HepG2 (cell line): ENCODE data around the gene SRP72. TPM values are rescaled to one million over a fixed set of nuclear protein-coding genes. Genes with fewer than 3 reads are reported as not detected.

Experiments
- ATAC-seq: fragments of 200-7000 bp; cut with Tn5 transposase; 3 replicates; pipeline ENCODE4 v1.9.1; 2020; ENCODE audit warnings: mild to moderate bottlenecking, moderate library complexity
- BruUV-seq: library from RNA; stranded (reverse); fragments of 400-500 nt; replicated peaks from 2 replicates; lab custom pipeline; 2021; lab: Mats Ljungman, UMichigan
- CTCF ChIA-PET: fragments of 300-600 bp; formaldehyde crosslinking; extraction: SDS; loops from one replicate; lab custom pipeline; 2021; ENCODE audit warnings: low total read pairs, inconsistent platforms, low intra/inter-chr PET ratio; lab: Yijun Ruan, JAX
- POLR2A ChIA-PET: fragments of 350-600 bp; sonication (Branson Sonifier 250); formaldehyde crosslinking; loops from one replicate; lab custom pipeline; 2020; ENCODE audit warnings: antibody characterized with exemption, inconsistent platforms; lab: Yijun Ruan, JAX
- DNase-seq: peaks from one replicate; pipeline ENCODE4 v3.0.0-alpha.2; 2015; ENCODE audit warnings: low spot score
- FAIRE-seq: peaks from 3 replicates; lab custom pipeline; 2011; peaks lifted over from hg19 to GRCh38; lab: Jason Lieb, UNC
- H2AFZ ChIP-seq: one replicate; pipeline ENCODE4 v1.6.1; 2011; ENCODE audit warnings: low read length, inconsistent platforms
- H3K27ac ChIP-seq: fragments of 300-600 bp; 3 replicates; pipeline ENCODE4 v1.8.0; 2011; ENCODE audit warnings: mixed run types, mild to moderate bottlenecking, mixed read lengths, low read length, inconsistent platforms; ENCODE audit not compliant: insufficient read depth; ENCODE audit errors: extremely low read length
- H3K27me3 ChIP-seq, 2 experiments: fragments of 200-600 bp in 1 of 2; 2 replicates in 1 of 2; 3 replicates in 1 of 2; pipeline versions ENCODE4 v1.6.0 to v1.8.0; 2011; ENCODE audit warnings: low read length in 2 of 2, mild to moderate bottlenecking in 2 of 2, moderate library complexity in 2 of 2, inconsistent platforms in 1 of 2; ENCODE audit not compliant: insufficient read depth in 2 of 2, control insufficient read depth in 1 of 2
- H3K36me3 ChIP-seq, 2 experiments: fragments of 200-600 bp in 1 of 2; replicated peaks in 1 of 2; 2 replicates in 1 of 2; 3 replicates in 1 of 2; pipeline versions ENCODE4 v1.5.1 to v1.8.0; 2011; ENCODE audit warnings: low read length in 2 of 2, inconsistent platforms in 1 of 2; ENCODE audit not compliant: insufficient read depth in 2 of 2, control insufficient read depth in 1 of 2
- H3K4me1 ChIP-seq: 2 replicates; pipeline ENCODE4 v1.5.1; 2012; ENCODE audit warnings: low read length, inconsistent platforms; ENCODE audit not compliant: insufficient read depth
- H3K4me2 ChIP-seq: 2 replicates; pipeline ENCODE4 v1.6.0; 2011; ENCODE audit warnings: low read depth, low read length, inconsistent platforms
- H3K4me3 ChIP-seq, 3 experiments: fragments of 200-600 bp in 1 of 3; sonication (generic), shearing (Covaris generic) in 1 of 3; replicated peaks in 1 of 3; 2 replicates each; pipeline ENCODE4 v1.5.1; 2011 to 2016; ENCODE audit warnings: low read length in 3 of 3, inconsistent platforms in 2 of 3, low read depth in 2 of 3, mild to moderate bottlenecking in 2 of 3, control low read depth in 1 of 3, mixed read lengths in 1 of 3; ENCODE audit not compliant: insufficient read depth in 1 of 3
- H3K79me2 ChIP-seq: one replicate; pipeline ENCODE4 v1.6.1; 2011; ENCODE audit warnings: low read length, inconsistent platforms; ENCODE audit not compliant: insufficient read depth
- H3K9ac ChIP-seq: 2 replicates; pipeline ENCODE4 v1.6.0; 2011; ENCODE audit warnings: mild to moderate bottlenecking, low read depth, low read length, inconsistent platforms; ENCODE audit not compliant: insufficient read depth
- H3K9me3 ChIP-seq: 2 replicates; pipeline ENCODE4 v1.5.1; 2012; ENCODE audit warnings: mild to moderate bottlenecking, low read length
- H4K20me1 ChIP-seq: 2 replicates; pipeline ENCODE4 v1.6.0; 2011; ENCODE audit warnings: inconsistent platforms, mild to moderate bottlenecking, low read length, moderate library complexity; ENCODE audit not compliant: insufficient read depth
- AGO2 ChIP-seq: fragments of 200-400 bp; formaldehyde crosslinking; optimal IDR thresholded peaks from 2 replicates; pipeline ENCODE3; 2017; ENCODE audit warnings: mild to moderate bottlenecking, low read depth, low read length, moderate library complexity
- CEBPG ChIP-seq: IDR thresholded peaks from 2 replicates; pipeline ENCODE4 v1.6.1; 2016
- GFI1 ChIP-seq: sonication (generic); formaldehyde crosslinking; IDR thresholded peaks from 2 replicates; pipeline ENCODE4 v1.5.0; 2020; ENCODE audit warnings: missing genetic modification reagents, mild to moderate bottlenecking, borderline replicate concordance
- NBN ChIP-seq: fragments of 450-650 bp; conservative IDR thresholded peaks from 2 replicates; pipeline ENCODE4 v1.6.1; 2017
- REPIN1 ChIP-seq: sonication (generic); formaldehyde crosslinking; IDR thresholded peaks from 2 replicates; pipeline ENCODE4 v1.8.0; 2022; ENCODE audit warnings: missing genetic modification reagents, low read depth, mild to moderate bottlenecking, borderline replicate concordance
- ZBTB2 ChIP-seq: sonication (generic); formaldehyde crosslinking; IDR thresholded peaks from 2 replicates; pipeline ENCODE4 v1.8.0; 2022; ENCODE audit warnings: low read depth, missing genetic modification reagents
- ZBTB34 ChIP-seq: sonication (generic); formaldehyde crosslinking; IDR thresholded peaks from 2 replicates; pipeline ENCODE4 v1.8.0; 2022; ENCODE audit warnings: mild to moderate bottlenecking, missing genetic modification reagents
- ZNF224 ChIP-seq: sonication (generic); formaldehyde crosslinking; IDR thresholded peaks from 2 replicates; pipeline ENCODE4 v1.5.0; 2020; ENCODE audit warnings: mild to moderate bottlenecking, missing genetic modification reagents
- ZNF383 ChIP-seq: sonication (generic); formaldehyde crosslinking; IDR thresholded peaks from 2 replicates; pipeline ENCODE4 v1.4.0; 2020; ENCODE audit warnings: missing genetic modification reagents, mild to moderate bottlenecking, borderline replicate concordance
- ZNF788 ChIP-seq: sonication (generic); formaldehyde crosslinking; IDR thresholded peaks from 2 replicates; pipeline ENCODE4 v1.5.0; 2020; ENCODE audit warnings: mild to moderate bottlenecking, missing genetic modification reagents, borderline replicate concordance
- WGBS: methylation state at CpG from one replicate; pipeline ENCODE4 v1.1.6; 2017; ENCODE audit warnings: low lambda C conversion rate; 5-methylcytosine and 5-hydroxymethylcytosine counted together
- in situ Hi-C: cut with HindIII; loops from 2 replicates; pipeline ENCODE4 v1.10.0; 2017; ENCODE audit warnings: low pct_unique_long_range_greater_than_20kb; ENCODE audit not compliant: extremely low pct_ligation_motif_present
- intact Hi-C: fragments of 100-400 bp; cut with micrococcal nuclease; formaldehyde crosslinking; loops from one replicate; pipeline ENCODE4 v1.10.0; 2022; ENCODE audit not compliant: unreplicated experiment
- polyA plus RNA-seq, 8 experiments: library from polyadenylated mRNA; depleted of rRNA in 3 of 8; stranded (reverse) in 7 of 8; unstranded in 1 of 8; fragments of >200 nt; fragmentation: Illumina TruSeq in 4 of 8; extraction: Trizol in 4 of 8; gene quantifications; 2 replicates each; pipeline versions ENCODE4 v1.2.1 to v1.2.3, GENCODE V29; 2011 to 2016; ENCODE audit warnings: low read depth in 4 of 8, missing spikeins in 1 of 8, mixed read lengths in 1 of 8; ENCODE audit not compliant: insufficient read depth in 1 of 8
- total RNA-seq, 5 experiments: library from RNA; depleted of rRNA; stranded (reverse); fragments of >200 nt; fragmentation: Illumina TruSeq; extraction: Trizol; gene quantifications; 2 replicates each; pipeline ENCODE4 v1.2.3, GENCODE V29; 2016; ENCODE audit warnings: low read depth in 1 of 5
- TF ChIP-seq, protein P1 (sequence below): sonication (generic); formaldehyde crosslinking; IDR thresholded peaks from 2 replicates; pipeline ENCODE4 v1.4.0; 2020; ENCODE audit warnings: missing genetic modification reagents, borderline replicate concordance

SRP72 gene
- total and polyA plus RNA-seq, 2 of the 13 experiments (the other 11 are each of a cell fraction or from before 2014, with no cell fraction given), result 64.9 to 75.6 TPM

DNA sequence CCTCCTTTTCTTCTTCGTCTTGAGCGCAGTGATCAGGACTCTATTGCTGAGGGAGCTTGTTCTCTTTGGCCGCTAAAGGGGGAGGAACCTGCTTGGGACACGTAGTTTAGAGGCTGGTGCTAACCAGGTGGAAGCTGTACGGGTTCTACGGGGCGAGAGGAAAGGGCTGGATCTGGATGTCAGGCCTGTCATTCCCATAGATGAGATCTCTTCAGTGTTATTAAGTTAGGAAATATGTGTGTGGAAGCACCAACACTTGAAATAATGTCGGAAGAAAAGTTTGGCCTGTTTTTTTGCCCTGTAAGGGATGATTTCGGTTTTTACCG lies 643 bp downstream of the SRP72 start (continued):
- TF ChIP-seq ZBTB34, result no peak

DNA sequence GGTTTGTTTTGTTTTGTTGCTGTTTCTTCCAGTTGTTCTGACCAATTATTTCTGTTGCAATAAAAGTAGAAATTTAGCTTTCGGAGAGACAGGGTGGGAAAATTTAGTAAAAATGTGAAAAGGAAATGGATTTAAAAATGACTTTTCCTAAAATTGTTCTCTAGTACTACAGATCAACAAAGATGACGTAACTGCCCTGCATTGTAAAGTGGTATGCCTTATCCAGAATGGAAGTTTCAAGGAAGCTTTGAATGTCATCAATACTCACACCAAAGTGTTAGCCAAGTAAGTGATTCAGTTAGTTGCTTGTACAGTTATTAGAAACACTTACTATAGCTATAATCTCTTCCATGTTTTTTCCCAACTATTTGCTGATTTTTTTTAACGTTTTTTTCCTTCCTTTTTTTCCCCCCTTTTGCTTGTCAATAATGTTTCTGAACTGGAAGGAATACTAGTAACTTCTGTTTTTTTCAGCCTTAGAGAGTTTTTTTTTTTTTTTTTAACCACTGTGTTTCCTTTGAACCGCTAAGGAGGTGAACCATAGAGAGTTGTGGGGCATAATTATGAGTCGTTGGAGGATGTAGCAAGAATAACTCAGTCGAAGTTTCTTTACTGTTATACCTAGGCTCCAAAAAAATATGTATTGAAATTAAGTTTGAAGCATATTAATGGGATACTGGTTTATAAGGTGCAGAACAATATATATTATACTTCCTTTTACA lies 2.2 kb downstream of the SRP72 start:
- no peak for DNase-seq
- ChIA-PET POLR2A (interaction anchor here (2.8 kb wide), 1 partner anchor 35 kb away, joined by 29 read pairs; the partner anchor contains the start of genes PAICS and PPAT), CTCF (no interaction called here)
- H4K20me1 ChIP-seq, result peaks cover 18% of the 10 kb centered on the region
- intact Hi-C loops, result loop anchor here (5.0 kb wide), 1 partner anchor 42 kb away; no protein-coding TSS in a partner anchor
- ATAC-seq, result no peak
- no peak overlapping the region for H2AFZ ChIP-seq
- WGBS, result 81% methylated on average over 6 of the region's 6 CpGs
- peak; percentile 32; the same call in 1 of the 2 replicates for TF ChIP-seq CEBPG
- TF ChIP-seq ZNF383, result no peak
- H3K9ac ChIP-seq, result 0 out of 2 replicates have a peak overlapping the region, but pooled peaks have one; percentile 98
- no TSS peak for BruUV-seq
- in situ Hi-C loops, result no loop called here
- H3K79me2 ChIP-seq, result peaks cover 60% of the 10 kb centered on the region
- H3K27ac ChIP-seq, result no peak overlapping the region
- H3K4me2 ChIP-seq, result peak overlapping the region; percentile 90
- no peaks in the 10 kb centered on the region; a peak in 1 of 5 replicates for H3K27me3 ChIP-seq
- peaks cover 25% of the 10 kb centered on the region for H3K4me1 ChIP-seq
- peak overlapping the region in 2 of 3 experiments; percentile 79 to 83; a peak in 3 of 6 replicates for H3K4me3 ChIP-seq
- peaks cover 8 to 38% of the 10 kb centered on the region in 2 experiments for H3K36me3 ChIP-seq
- no peaks in the 10 kb centered on the region for H3K9me3 ChIP-seq
- FAIRE-seq, result no peak

DNA sequence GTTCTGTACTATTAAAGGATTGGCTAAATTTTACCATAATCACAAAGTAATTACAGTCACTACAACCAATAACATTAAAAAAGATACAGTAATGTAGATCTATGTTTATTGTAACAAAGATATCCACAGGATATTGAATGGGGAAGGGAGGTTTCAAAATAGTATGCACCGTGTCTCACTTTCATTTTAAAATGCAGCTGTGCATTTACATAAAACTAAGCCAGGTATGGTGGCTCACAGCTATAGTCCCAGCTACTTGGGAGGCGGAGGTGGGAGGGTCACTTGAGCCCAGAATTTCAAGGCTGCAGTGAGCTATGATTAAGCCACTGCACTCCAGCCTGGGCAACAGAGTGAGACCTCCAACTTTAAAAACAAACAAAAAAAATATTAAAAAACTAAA lies 8.5 kb downstream of the SRP72 start:
- no TSS peak for BruUV-seq
- H3K9me3 ChIP-seq, result no peaks in the 10 kb centered on the region
- no peak overlapping the region for H2AFZ ChIP-seq
- H4K20me1 ChIP-seq, result no peaks in the 10 kb centered on the region
- ChIA-PET POLR2A (no interaction called here), CTCF (no interaction called here)
- ATAC-seq (no peak), DNase-seq (no peak), FAIRE-seq (no peak)
- H3K9ac ChIP-seq, result no peak overlapping the region
- H3K27ac ChIP-seq, result no peak overlapping the region
- H3K79me2 ChIP-seq, result peaks cover 3% of the 10 kb centered on the region
- intact Hi-C loops (no loop called here), in situ Hi-C loops (no loop called here)
- WGBS, result 96% methylated on average over 2 of the region's 2 CpGs
- H3K4me3 ChIP-seq, result no peak overlapping the region
- no peaks in the 10 kb centered on the region for H3K4me1 ChIP-seq
- no peaks in the 10 kb centered on the region; a peak in 1 of 5 replicates for H3K27me3 ChIP-seq
- H3K36me3 ChIP-seq, result peaks cover 13 to 72% of the 10 kb centered on the region in 2 experiments
- H3K4me2 ChIP-seq, result no peak overlapping the region
- TF ChIP-seq, protein P1, sequence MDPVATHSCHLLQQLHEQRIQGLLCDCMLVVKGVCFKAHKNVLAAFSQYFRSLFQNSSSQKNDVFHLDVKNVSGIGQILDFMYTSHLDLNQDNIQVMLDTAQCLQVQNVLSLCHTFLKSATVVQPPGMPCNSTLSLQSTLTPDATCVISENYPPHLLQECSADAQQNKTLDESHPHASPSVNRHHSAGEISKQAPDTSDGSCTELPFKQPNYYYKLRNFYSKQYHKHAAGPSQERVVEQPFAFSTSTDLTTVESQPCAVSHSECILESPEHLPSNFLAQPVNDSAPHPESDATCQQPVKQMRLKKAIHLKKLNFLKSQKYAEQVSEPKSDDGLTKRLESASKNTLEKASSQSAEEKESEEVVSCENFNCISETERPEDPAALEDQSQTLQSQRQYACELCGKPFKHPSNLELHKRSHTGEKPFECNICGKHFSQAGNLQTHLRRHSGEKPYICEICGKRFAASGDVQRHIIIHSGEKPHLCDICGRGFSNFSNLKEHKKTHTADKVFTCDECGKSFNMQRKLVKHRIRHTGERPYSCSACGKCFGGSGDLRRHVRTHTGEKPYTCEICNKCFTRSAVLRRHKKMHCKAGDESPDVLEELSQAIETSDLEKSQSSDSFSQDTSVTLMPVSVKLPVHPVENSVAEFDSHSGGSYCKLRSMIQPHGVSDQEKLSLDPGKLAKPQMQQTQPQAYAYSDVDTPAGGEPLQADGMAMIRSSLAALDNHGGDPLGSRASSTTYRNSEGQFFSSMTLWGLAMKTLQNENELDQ, result no peak
- no peak for TF ChIP-seq ZNF788 (CRISPR knock-in tag)
- TF ChIP-seq AGO2, result no peak
- no peak for TF ChIP-seq GFI1 (CRISPR knock-in tag)
- no peak for TF ChIP-seq ZBTB2 (CRISPR knock-in tag)
- TF ChIP-seq ZNF224 (CRISPR knock-in tag), result no peak
- TF ChIP-seq NBN, result no peak
- TF ChIP-seq REPIN1 (CRISPR knock-in tag), result no peak
